NCI-H1105 (cell line): ENCODE results near the gene EPHA8.

Experiments used
- DNase-seq: peaks from one replicate; lab custom pipeline; 2025; lab: John Stamatoyannopoulos, UW

Gene EPHA8

GRCh38 chr1:22646384-22646783, 83.1 kb downstream of the EPHA8 start:
- no peak for DNase-seq

GRCh38 chr1:22650089-22650693, 86.9 kb downstream of the EPHA8 start:
- DNase-seq = no peak

GRCh38 chr1:22651941-22652856, 88.9 kb downstream of the EPHA8 start:
- no peak for DNase-seq

GRCh38 chr1:22652881-22653316, 89.6 kb downstream of the EPHA8 start, which contains the start of gene C1QB:
Gene C1QB (plus strand): TSS chr1:22653236. CDS start chr1:22659463, 6,227 bp downstream.
- no peak for DNase-seq
